GM19025 (cell line): ENCODE results near the gene ZNF462.
A peak's percentile ranks its signal among the peaks of the same experiment; 100 is the strongest.

Source experiments
- ATAC-seq: cut with Tn5 transposase; IDR thresholded peaks from one replicate; pipeline ENCODE4 v1.9.1; 2021; ENCODE audit warnings: mild to moderate bottlenecking, low read depth, moderate library complexity; ENCODE audit not compliant: unreplicated experiment

ZNF462 gene

DNA sequence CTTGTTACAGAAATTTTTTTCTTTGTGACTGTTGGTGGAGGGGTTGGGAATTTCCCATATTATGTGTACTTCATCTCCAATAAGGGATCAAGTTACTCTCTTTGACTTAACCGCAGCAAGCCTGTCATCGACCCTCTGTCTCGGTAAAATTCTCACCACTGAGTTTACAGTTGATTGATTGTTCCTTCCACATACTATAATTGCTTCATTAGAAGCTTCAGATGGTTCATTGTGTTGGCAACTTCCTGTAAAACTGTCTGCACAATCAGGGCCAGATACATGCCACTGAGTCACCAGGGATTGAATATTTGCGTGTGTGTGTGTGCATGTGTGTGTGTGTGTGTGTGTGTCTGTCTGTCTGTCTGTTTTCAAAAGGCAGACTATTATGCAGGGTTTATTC is 176.6 kb downstream of the ZNF462 start:
- ATAC-seq, result no peak

DNA sequence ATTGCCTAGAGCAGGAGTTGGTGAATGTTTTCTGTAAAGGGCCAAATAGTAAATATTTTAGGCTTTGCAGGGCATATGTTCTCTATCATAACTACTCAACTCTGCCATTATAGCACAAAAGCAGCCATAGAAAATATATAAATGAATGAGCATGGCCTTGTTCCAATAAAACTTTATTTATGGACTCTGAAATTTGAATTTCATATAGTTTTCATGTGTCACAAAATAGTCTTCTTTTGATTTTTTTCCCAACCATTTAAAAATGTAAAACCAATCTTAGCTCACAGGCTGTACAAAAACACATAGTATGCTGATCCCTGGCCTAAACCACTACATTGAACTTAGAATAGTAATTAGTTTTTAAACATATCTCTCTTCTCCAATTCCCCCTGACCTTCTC is 179.6 kb downstream of the ZNF462 start:
- no peak for ATAC-seq

DNA sequence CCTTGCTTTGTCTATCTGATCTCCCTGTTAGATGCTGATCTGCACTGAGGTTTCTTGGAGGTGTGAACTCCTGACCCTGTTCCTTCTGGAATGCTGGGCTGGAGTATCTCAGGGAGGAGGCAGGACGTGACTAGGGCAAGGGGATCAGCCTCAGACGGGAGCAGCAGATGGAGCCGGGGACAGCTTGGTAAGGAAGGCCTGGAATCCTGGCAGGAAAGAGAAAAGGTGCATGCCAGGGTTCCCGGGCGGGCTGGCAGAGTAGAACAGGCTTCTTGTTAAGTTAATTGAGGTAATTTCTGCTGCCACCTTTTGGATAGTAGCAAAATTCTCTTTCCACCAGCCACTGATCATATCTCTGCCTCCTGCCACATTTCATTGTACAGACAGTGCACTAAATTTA is 180.9 kb downstream of the ZNF462 start:
- no peak for ATAC-seq

DNA sequence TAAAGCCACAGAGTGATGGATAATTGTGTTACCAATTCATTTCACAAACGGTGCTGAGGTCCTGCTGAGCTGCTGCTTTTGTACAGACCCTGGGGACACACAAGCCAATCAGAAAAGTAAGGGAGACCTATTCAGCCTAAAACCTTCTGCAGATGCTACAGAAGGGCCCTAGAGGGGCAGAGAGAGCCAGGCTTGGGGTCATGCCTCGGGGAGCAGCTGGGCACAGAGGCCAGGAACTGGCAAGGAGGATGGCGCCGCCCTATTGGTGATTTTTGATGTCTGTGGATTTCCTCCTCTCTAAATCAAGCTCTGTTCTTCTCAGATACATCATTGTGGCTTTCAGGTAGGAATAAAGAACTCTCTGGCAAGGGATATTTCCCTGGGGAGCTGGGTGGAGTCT is 181.9 kb downstream of the ZNF462 start:
- ATAC-seq, result no peak

DNA sequence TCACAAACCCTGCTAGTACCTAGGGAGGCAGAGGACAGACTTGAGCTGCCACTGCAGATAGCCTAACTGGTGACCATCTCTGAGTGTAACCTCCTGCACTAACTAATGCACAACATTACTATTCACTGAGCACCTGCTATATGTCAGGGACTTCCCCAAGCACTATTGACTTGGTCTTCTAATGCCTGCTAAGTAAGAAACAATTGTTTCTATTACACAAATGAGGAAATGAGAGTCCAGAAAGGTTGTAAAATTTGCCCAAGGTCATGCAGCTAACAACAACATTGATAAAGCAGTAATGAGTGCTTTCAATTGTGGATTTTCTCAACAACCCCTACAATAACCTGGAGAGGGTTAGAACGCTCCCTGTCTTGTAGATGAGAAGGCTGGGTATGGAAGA is 183.7 kb downstream of the ZNF462 start:
- ATAC-seq, result peak; percentile 97

DNA sequence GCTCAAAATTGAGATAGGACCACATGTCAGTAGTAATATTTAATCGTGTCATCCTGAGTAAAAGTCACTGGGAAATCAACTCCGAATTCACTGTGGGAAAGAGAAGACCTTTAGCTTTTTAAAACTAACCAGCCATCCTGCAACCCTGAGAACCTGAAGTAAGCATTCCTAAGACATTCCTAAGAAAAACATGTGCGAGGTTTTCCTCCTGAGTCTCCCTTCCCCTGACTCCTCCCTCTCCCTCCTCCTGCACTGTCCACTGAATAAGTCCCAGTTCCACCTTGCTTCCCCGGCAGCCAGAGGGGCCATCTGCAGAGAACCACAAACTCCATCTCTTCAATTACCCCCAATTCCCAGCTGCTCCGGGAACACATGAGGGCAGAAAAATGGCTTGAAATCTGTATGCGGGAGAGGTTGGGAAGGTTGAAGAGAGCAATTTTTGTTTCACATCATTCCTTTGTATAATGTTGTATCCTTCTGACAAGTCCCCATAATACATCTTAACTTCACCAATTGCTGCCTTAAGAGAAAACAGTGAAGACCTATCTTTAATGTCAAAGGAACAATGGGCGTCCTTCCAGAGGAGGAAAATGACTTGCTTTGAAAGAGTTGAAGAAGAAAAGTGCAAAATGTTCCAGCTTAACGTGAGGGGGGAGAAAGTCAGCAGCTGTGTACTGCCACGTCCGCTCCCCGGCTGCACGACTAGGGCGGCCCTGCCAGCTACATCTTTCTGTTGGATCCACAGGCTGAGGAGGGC is 186.3 kb downstream of the ZNF462 start:
- no peak for ATAC-seq

DNA sequence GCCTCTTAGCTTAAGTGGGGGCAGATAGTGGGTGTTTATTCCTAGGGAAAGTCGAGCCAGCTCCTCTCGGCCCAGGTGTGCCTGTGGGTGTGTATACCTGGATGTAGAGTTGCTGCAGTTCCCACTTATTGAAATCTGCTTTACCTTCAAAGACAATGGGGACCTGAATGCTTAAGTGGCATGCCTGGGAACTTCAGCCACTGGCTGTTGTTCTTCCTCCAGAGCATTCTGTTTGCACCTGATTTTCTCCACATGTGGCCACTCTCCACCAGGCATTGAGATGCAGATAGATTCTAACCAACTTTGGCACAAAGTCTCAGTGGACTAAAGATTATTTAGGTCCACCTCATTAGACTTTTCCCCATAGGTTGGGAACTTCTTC is 186.8 kb downstream of the ZNF462 start:
- ATAC-seq, result no peak

DNA sequence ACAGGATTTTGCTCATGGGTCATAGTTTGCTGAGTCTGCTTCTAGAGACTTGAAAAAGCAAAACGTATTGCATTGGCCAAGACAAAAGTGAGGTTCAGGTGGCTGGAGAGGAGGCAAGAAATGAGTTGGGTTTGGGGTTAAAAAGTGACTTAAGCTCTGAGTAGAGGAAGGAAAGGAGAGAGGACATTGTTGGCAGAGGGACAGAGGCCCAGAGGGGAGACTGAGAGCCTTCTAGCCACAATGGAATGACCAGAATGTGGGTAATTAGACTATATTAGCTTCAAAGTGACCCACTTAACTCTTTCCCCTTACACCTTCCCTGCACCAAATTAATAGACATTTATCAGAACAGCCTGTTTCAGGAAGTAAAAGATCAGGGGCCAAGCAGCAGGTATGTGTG is 188.4 kb downstream of the ZNF462 start:
- ATAC-seq, result no peak

DNA sequence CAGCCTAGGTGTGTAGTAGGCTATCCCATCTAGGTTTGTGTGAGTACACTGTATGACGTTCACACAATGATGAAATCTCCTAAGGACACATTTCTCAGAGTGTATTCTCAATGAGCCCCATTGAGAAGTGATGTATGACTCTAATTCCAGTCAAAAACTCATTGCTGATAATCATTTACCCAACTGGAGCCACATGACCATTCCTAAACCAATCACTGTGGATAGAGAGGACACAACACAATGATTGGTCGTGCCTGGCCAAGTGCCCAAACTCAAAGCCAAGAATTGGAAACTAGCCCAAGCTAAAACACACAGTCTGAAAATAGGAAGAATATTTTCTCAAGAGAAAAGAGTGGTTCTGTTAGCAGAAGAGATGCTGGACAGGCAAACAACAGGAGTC is 191.2 kb downstream of the ZNF462 start:
- no peak for ATAC-seq

DNA sequence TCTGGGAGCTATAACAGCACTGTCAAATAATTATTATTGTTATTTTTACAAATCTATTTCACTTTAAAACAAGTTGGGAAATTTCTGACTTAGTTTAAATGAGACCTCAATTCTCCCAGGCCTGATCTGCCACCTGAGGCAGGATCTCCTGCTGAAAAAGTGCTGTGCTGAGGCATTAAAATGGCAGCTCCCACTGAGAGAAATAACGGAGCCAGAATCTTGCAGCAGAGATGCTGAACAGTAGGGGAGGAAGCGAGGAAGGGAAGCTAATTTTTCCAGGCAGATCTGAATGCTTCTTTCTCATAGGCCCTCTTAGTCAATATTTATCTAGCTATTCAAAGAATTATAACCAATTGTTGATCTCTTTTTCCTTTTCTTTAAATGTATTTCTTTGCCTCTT is 196.3 kb downstream of the ZNF462 start:
- ATAC-seq, result no peak

DNA sequence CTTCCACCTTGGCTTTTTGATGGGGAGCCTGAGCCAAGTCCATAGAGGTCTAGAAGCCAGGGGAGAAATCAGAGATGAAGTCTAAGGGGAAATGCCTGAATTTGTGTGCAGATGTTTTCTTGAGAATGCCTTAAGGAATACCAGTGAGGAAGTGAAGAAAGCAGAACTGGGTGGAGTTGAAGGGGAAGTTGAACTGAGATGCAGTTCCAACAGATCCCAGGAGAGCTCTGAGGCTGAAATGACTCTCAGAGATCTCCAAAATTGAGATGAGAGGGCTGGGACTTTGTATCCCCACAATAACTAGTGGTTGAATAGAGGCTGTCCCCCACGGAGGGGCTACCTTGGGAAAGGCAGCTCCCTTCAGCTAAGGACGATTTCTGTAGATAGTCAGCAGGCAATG is 197.1 kb downstream of the ZNF462 start:
- ATAC-seq, result no peak
